Measurements from ENCODE around the gene ARRDC3. TPM values are rescaled to one million over a fixed set of nuclear protein-coding genes. Genes with fewer than 3 reads are reported as not detected.
"Not testable (repeated sequence)": the region's sequence is repeated elsewhere in the genome, so short reads cannot be mapped to it uniquely, and the experiment has no call there.

ARRDC3 gene
- polyA plus RNA-seq, 3 donors, result 144 to 174 (median 145) TPM

DNA sequence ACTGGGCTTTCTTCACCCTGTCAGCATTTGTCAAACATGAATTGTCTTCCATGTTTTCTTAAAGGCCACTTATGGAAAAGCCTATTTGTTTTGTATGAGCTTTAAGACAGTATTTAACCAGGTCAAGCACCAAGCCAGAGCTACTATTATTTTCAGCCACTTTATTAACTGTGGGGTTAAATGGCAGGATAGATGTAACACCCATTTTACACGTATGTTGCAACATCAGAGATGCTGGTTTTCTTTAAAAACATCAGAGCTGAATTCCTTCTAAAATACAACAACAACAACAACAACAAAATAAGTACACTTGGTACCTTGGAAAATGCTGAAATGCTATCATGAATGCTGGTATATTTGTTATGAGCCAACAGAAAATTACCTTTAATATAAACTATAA, 13.6 kb downstream of the ARRDC3 start:
- no peak for DNase-seq (ENCODE audit: extremely low read depth in 1 of 11, low read depth in 9 of 11, low spot score in 4 of 11)

- no peak for DNase-seq (ENCODE audit: extremely low read depth in 1 of 11, low read depth in 9 of 11, low spot score in 4 of 11)
Observed at GRCh38 chr5:91367908-91368648, 15.0 kb downstream of the ARRDC3 start.

DNA sequence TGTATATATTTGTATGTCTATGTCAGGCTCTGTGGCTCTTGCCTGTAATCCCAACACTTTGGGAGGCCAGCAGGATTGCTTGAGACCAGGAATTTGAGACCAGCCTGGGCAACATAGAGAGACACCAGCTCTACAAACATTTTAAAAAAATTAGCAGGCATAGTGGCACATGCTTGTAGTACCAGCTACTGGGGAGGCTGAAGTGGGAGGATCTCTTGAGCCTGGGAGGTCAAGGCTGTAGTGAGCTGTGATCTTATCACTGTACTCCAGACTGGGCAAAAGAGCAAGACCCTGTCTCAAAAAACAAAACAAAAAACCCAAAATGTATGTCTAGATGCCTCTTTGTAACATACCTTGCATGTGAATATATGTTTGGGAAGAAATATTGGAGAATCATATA, 15.8 kb downstream of the ARRDC3 start:
- no peak for DNase-seq (ENCODE audit: extremely low read depth in 1 of 11, low read depth in 9 of 11, low spot score in 4 of 11)

DNA sequence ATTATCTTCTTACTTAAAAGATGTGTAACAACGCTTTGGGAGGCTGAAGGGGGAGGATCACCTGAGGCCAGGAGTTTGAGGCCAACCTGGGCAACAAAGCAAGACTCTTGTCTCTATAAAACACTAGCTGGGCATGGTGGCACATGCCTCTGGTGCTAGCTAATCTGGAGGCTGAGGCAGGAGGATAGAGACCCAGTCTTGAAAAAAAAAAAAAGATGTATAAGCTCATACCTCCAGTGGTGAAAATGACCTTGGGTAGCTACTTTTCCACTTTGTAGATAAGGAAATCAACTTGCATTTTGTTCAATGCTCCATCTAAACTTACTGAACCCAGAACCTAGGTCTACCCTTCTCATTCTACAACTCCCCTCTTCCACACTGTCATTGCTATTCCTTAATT, 16.6 kb downstream of the ARRDC3 start:
- DNase-seq (ENCODE audit: extremely low read depth in 1 of 11, low read depth in 9 of 11, low spot score in 4 of 11), result no peak

DNA sequence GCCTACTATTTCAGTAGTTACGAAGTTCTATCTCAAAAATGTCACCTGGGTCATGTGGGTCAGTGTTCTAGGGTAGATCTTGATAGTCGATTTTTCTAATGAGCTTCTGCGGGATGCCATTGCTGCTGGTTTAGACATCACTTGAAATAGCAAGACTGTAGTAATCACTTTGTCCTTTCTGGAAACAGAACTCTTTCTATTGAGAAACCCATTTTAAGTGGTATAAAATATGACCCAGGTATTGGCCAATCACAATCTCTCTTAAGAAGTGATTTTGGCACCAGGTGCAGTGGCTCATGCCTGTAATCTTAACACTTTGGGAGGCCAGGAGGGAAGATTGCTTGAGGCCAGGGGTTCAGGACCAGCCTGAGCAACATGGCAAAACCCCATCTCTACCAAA, 17.6 kb downstream of the ARRDC3 start:
- no peak for DNase-seq (ENCODE audit: extremely low read depth in 1 of 11, low read depth in 9 of 11, low spot score in 4 of 11)

DNA sequence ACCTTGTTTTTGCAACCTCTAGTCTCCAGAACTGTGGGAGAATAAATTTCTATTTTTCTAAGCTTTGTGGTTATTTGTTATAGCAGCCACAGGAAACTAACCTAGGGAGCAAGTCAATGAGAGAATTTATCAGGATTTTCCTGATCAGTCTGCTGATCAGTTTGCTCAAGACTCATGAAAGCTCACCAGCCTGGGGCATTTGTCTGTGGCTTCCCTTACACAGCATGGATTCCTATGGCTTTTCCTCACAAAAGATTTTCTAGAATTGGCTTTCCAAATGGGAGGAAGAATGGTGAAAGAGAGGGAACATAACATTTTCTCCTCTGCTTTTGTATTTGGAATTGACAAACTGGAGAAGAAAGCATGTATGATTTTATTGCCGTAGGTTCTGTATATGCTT, 20.2 kb downstream of the ARRDC3 start:
- DNase-seq (ENCODE audit: extremely low read depth in 1 of 11, low read depth in 9 of 11, low spot score in 4 of 11), result no peak

- no peak for DNase-seq (ENCODE audit: extremely low read depth in 1 of 11, low read depth in 9 of 11, low spot score in 4 of 11)
Observed at GRCh38 chr5:91361790-91362189, 21.3 kb downstream of the ARRDC3 start.

- DNase-seq (ENCODE audit: extremely low read depth in 1 of 11, low read depth in 9 of 11, low spot score in 4 of 11), result no peak
Observed at GRCh38 chr5:91361055-91361701, 21.9 kb downstream of the ARRDC3 start.

DNA sequence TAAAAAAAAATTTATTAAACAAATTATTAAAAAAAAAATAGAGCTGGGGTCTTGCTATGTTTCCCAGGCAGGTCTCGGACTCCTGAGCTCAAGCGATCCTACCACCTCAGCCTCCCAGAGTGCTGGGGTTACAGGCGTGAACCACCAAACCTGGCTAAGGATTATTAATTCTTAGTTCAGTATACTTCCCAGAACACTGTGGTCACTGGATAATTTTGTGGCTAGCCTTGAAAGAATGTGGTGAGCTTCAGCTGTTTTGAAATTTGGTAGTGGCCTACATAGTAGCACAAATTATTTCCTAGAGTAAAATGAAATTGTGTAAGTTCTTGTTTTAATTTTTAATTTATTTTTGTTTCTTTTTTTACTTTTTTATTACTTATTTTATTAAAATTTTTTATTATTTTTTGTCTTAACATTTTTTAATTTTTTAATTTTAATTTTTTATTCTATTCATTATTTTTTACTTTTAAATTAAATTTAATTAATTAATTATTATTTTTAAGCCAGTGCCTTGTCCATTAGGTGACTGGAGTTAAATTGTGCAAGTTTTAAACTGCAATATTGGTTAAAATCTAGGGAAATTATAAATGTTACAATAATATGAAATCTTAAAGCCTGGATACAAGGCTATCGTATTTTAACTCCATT, 23.0 kb downstream of the ARRDC3 start:
- no peak for DNase-seq (ENCODE audit: extremely low read depth in 1 of 11, low read depth in 9 of 11, low spot score in 4 of 11)

- no peak for DNase-seq (ENCODE audit: extremely low read depth in 1 of 11, low read depth in 9 of 11, low spot score in 4 of 11)
Observed at GRCh38 chr5:91357806-91358205, 25.3 kb downstream of the ARRDC3 start.

DNA sequence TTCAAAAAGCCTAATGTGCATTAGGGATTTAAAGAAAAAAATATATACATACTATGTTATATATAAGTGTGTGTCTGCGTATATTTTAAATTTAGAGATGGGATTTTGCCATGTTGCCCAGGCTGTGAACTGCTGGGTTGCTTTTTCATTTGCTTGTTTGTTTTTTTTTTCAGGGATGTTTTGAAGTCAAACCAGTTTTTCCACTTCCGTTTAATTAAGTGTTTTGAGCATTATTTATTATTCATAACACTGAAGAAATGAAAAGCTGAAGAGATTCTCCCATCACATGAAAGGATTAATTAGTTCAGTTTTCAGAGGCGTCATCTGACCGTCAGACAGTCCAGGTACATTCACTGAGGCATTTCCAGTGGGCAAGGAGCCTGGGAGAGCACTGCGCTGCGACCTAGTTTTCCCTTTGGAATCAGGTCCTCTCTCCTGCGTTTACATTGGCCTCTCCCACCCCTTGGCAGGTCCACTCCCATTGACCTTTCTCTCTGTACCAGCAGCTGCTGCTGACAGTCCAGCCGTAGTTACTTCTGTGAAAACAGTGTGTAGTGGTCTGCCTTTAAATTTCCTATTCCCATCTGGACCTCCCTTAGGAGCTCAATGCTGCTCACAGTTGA, 26.0 kb downstream of the ARRDC3 start:
- DNase-seq (ENCODE audit: extremely low read depth in 1 of 11, low read depth in 9 of 11, low spot score in 4 of 11), result no peak

GRCh38 chr5:91354867-91355266, 28.2 kb downstream of the ARRDC3 start:
- DNase-seq (ENCODE audit: extremely low read depth in 1 of 11, low read depth in 9 of 11, low spot score in 4 of 11), result not testable (repeated sequence)

DNA sequence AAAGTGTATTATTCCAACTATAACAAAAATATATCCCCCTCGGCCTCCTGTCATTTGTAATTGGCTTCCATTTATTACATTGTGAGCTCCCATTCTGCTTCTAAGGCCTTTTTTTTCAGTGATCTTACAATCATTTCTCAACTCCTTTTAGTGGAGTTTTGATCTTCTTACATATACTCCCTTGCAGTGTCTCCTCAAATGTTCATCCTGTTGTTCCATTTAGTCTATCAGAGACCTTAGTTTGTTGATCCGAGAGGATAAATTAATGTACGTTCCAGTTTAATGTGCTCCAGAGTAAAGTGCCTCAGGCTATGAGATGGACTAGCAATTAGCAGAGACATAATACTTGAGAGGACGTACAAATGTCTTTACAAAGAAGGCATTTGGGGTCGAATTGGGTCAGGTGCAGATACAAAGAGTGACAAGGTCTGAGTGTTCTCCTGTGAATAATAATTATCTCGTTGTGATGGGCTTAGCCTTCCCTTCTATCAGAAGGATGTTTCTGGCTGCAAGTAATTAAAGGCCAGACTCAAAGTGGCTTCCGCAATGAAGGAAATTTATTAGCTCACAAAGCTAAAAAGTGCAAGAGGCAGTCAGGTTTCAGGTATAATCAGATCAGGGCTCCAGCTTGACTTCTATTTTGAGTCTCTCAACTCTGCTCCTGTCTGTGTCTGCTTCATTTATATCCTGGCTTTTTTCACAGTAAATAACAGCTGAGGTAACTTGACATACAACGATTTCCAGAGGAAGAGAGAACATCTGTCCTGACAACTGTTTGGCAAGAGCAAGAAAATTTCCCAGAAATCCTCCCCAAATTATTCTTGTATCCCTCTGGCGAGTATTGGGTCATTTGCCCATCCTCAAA, 30.1 kb downstream of the ARRDC3 start:
- no peak for DNase-seq (ENCODE audit: extremely low read depth in 1 of 11, low read depth in 9 of 11, low spot score in 4 of 11)

GRCh38 chr5:91345461-91345860, 37.7 kb downstream of the ARRDC3 start:
- peak in 2 of 11 donors; percentile 23 to 34 for DNase-seq (ENCODE audit: extremely low read depth in 1 of 11, low read depth in 9 of 11, low spot score in 4 of 11)

- not testable (repeated sequence) for DNase-seq (ENCODE audit: extremely low read depth in 1 of 11, low read depth in 9 of 11, low spot score in 4 of 11)
Observed at GRCh38 chr5:91344661-91345200, 38.4 kb downstream of the ARRDC3 start.

GRCh38 chr5:91343916-91344315, 39.2 kb downstream of the ARRDC3 start:
- no peak for DNase-seq (ENCODE audit: extremely low read depth in 1 of 11, low read depth in 9 of 11, low spot score in 4 of 11)

GRCh38 chr5:91342931-91343330, 40.2 kb downstream of the ARRDC3 start:
- not testable (repeated sequence) for DNase-seq (ENCODE audit: extremely low read depth in 1 of 11, low read depth in 9 of 11, low spot score in 4 of 11)

GRCh38 chr5:91341154-91341553, 42.0 kb downstream of the ARRDC3 start:
- no peak for DNase-seq (ENCODE audit: extremely low read depth in 1 of 11, low read depth in 9 of 11, low spot score in 4 of 11)

GRCh38 chr5:91340532-91340931, 42.6 kb downstream of the ARRDC3 start:
- DNase-seq (ENCODE audit: extremely low read depth in 1 of 11, low read depth in 9 of 11, low spot score in 4 of 11), result no peak
